K562 (cell line): Measurements from ENCODE around the gene CD72. TPM values are rescaled to one million over a fixed set of nuclear protein-coding genes. Genes with fewer than 3 reads are reported as not detected.

Experiments used
- BHLHE40 ChIP-seq: IDR thresholded peaks from 2 replicates; pipeline ENCODE4 v1.6.1; 2011; ENCODE audit warnings: low read length, improper control_type of control experiment
- BRD9 ChIP-seq: fragments of 450-650 bp; IDR thresholded peaks from 2 replicates; pipeline ENCODE4 v1.6.1; 2018; ENCODE audit warnings: low read depth; ENCODE audit not compliant: partially characterized antibody
- ETS1 ChIP-seq: conservative IDR thresholded peaks from 2 replicates; pipeline ENCODE4 v1.6.1; 2011; ENCODE audit warnings: low read depth, mild to moderate bottlenecking, low read length; ENCODE audit not compliant: control insufficient read depth
- HDAC1 ChIP-seq, 2 experiments: fragments of 450-650 bp; IDR thresholded peaks; 2 replicates each; pipeline ENCODE4 v1.6.1; 2016 to 2017; ENCODE audit warnings: inconsistent platforms in 1 of 2, mild to moderate bottlenecking in 1 of 2, moderate library complexity in 1 of 2
- HMGN3 ChIP-seq: IDR thresholded peaks from 2 replicates; pipeline ENCODE4 v1.6.1; 2011; ENCODE audit warnings: borderline replicate concordance, low read depth, mild to moderate bottlenecking, mixed read lengths, low read length; ENCODE audit not compliant: insufficient read length; ENCODE audit errors: extremely low read depth
- JUNB ChIP-seq: fragments of 450-650 bp; formaldehyde crosslinking; conservative IDR thresholded peaks from 2 replicates; pipeline ENCODE4 v1.4.0; 2020; ENCODE audit warnings: mild to moderate bottlenecking
- MEF2A ChIP-seq: IDR thresholded peaks from 2 replicates; pipeline ENCODE4 v1.6.1; 2011; ENCODE audit warnings: low read depth, mild to moderate bottlenecking, low read length, moderate library complexity; ENCODE audit not compliant: control insufficient read depth
- MXI1 ChIP-seq: IDR thresholded peaks from 2 replicates; pipeline ENCODE4 v1.6.1; 2011; ENCODE audit warnings: low read depth, mild to moderate bottlenecking, improper control_type of control experiment, low read length
- NONO ChIP-seq, 2 experiments: fragments of 200-400 bp in 1 of 2; fragments of 450-650 bp in 1 of 2; formaldehyde crosslinking in 1 of 2; IDR thresholded peaks; 2 replicates each; pipeline ENCODE4 v1.6.1; 2017; ENCODE audit warnings: low read depth in 2 of 2, mild to moderate bottlenecking in 2 of 2, moderate library complexity in 2 of 2, low read length in 1 of 2
- NR1H2 ChIP-seq: sonication (generic); formaldehyde crosslinking; IDR thresholded peaks from 2 replicates; pipeline ENCODE4 v1.4.0; 2020; ENCODE audit warnings: mild to moderate bottlenecking, missing genetic modification reagents
- PHF8 ChIP-seq: fragments of 200-600 bp; sonication (generic); IDR thresholded peaks from 2 replicates; pipeline ENCODE4 v1.6.1; 2012; ENCODE audit warnings: mixed run types, mild to moderate bottlenecking, inconsistent platforms, low read length, moderate library complexity, borderline replicate concordance
- PRDM10 ChIP-seq: fragments of 450-650 bp; IDR thresholded peaks from 2 replicates; pipeline ENCODE4 v1.6.1; 2018; ENCODE audit not compliant: partially characterized antibody
- SNAPC5 ChIP-seq: fragments of 250-450 bp; sonication (Bioruptor Pico); IDR thresholded peaks from 2 replicates; pipeline ENCODE4 v1.8.0; 2021; ENCODE audit warnings: moderate library complexity, mild to moderate bottlenecking, inconsistent platforms
- TBP ChIP-seq: optimal IDR thresholded peaks from 2 replicates; pipeline ENCODE3; 2011; ENCODE audit warnings: low read depth, low read length, improper control_type of control experiment
- TRIM28 ChIP-seq: fragments of 450-650 bp; IDR thresholded peaks from 2 replicates; pipeline ENCODE4 v1.6.1; 2017
- ZNF140 ChIP-seq: fragments of 250-450 bp; sonication (Bioruptor Pico); IDR thresholded peaks from 2 replicates; pipeline ENCODE4 v1.8.0; 2021; ENCODE audit warnings: moderate library complexity, mild to moderate bottlenecking, inconsistent platforms
- ZNF280A ChIP-seq: fragments of 450-650 bp; IDR thresholded peaks from 2 replicates; pipeline ENCODE4 v1.6.1; 2018; ENCODE audit warnings: mild to moderate bottlenecking, low read depth; ENCODE audit not compliant: partially characterized antibody
- ZNF449 ChIP-seq: fragments of 250-450 bp; sonication (Bioruptor Pico); IDR thresholded peaks from 2 replicates; pipeline ENCODE4 v1.8.0; 2022; ENCODE audit warnings: moderate library complexity, mild to moderate bottlenecking, inconsistent platforms
- polyA plus RNA-seq, 8 experiments: library from polyadenylated mRNA; depleted of rRNA in 4 of 8; stranded (reverse) in 5 of 8; unstranded in 3 of 8; fragments of >200 nt; fragmentation: Nextera tagmentation in 2 of 8; fragmentation: Illumina TruSeq in 1 of 8; extraction: Ambion mirVana in 2 of 8; extraction: Trizol in 1 of 8; gene quantifications; 2 replicates each; pipeline versions ENCODE4 v1.2.1 to v1.2.3, GENCODE V29; 2011 to 2014; ENCODE audit warnings: inconsistent platforms in 1 of 8, missing spikeins in 1 of 8
- total RNA-seq, 7 experiments: library from RNA; depleted of rRNA in 6 of 7; stranded (reverse); fragments of >200 nt in 6 of 7; fragmentation: Illumina TruSeq in 2 of 7; extraction: Trizol in 2 of 7; gene quantifications; 2 replicates each; pipeline versions ENCODE4 v1.2.1 to v1.2.3, GENCODE V29; 2011 to 2021; ENCODE audit warnings: low replicate concordance in 1 of 7

The CD72 gene
- total and polyA plus RNA-seq, 9 of the 15 experiments (the other 6 are each of a cell fraction or from before 2014, with no cell fraction given) = 0.11 to 0.78 (median 0.27) TPM; not detected in 1

- TF ChIP-seq PRDM10 = peak; percentile 83
- no peak for TF ChIP-seq TRIM28
- no peak for TF ChIP-seq BRD9
- TF ChIP-seq ZNF449 (CRISPR knock-in tag) = no peak
- no peak for TF ChIP-seq JUNB (CRISPR knock-in tag)
- TF ChIP-seq ETS1 = no peak
- no peak for TF ChIP-seq ZNF140 (CRISPR knock-in tag)
- no peak for TF ChIP-seq HDAC1 (IDR thresholded peaks at IDR 0.05)
- no peak for TF ChIP-seq MEF2A
- TF ChIP-seq MXI1 = no peak
- TF ChIP-seq SNAPC5 (CRISPR knock-in tag) = no peak
- TF ChIP-seq PHF8 = peak; percentile 44; the same call in 1 of the 2 replicates
- TF ChIP-seq NONO (IDR thresholded peaks at IDR 0.05; ENCODE audit: low read depth in 2 of 2, low read length in 1 of 2) = no peak
- no peak for TF ChIP-seq ZNF280A
- 0 out of 2 replicates have a peak, but pooled peaks have one; percentile 13 for TF ChIP-seq BHLHE40
- TF ChIP-seq TBP = no peak
- TF ChIP-seq HMGN3 = peak; percentile 44
- TF ChIP-seq NR1H2 (CRISPR knock-in tag) = no peak
Measured at GRCh38 chr9:35604578-35605350, 13.4 kb downstream of the CD72 start, which contains the start of gene TESK1 (continued).
